GM23338 (cell line): ENCODE data around the gene POLDIP3. TPM values are rescaled to one million over a fixed set of nuclear protein-coding genes. Genes with fewer than 3 reads are reported as not detected.

Source experiments
- ATAC-seq: fragments of 200-7000 bp; cut with Tn5 transposase; 3 replicates; pipeline ENCODE4 v1.9.1; 2020
- DNase-seq: peaks from one replicate; pipeline ENCODE4 v3.0.0-alpha.2; 2015; ENCODE audit warnings: low spot score
- H2AFZ ChIP-seq: fragments of 200-600 bp; sonication (generic); 2 replicates; pipeline ENCODE4 v1.8.0; 2016; ENCODE audit warnings: antibody characterized with exemption, mild to moderate bottlenecking, moderate library complexity
- H3F3A ChIP-seq: fragments of 200-600 bp; sonication (generic); replicated peaks from 2 replicates; pipeline ENCODE4 v1.8.0; 2017; ENCODE audit warnings: antibody characterized with exemption, mixed run types, low read depth
- H3K27ac ChIP-seq: fragments of 200-600 bp; sonication (generic); 2 replicates; pipeline ENCODE4 v1.6.1; 2016; ENCODE audit warnings: low read depth
- H3K27me3 ChIP-seq: fragments of 200-600 bp; sonication (generic); 2 replicates; pipeline ENCODE4 v1.8.0; 2016; ENCODE audit warnings: mild to moderate bottlenecking, mixed run types, moderate library complexity; ENCODE audit not compliant: insufficient read depth
- H3K36me3 ChIP-seq: fragments of 200-600 bp; sonication (generic); 2 replicates; pipeline ENCODE4 v1.8.0; 2016; ENCODE audit warnings: mild to moderate bottlenecking; ENCODE audit not compliant: insufficient read depth
- H3K4me1 ChIP-seq: fragments of 200-600 bp; sonication (generic); 2 replicates; pipeline ENCODE4 v1.8.0; 2016; ENCODE audit warnings: mild to moderate bottlenecking, moderate library complexity; ENCODE audit not compliant: insufficient read depth
- H3K4me2 ChIP-seq: fragments of 200-600 bp; sonication (generic); 2 replicates; pipeline ENCODE4 v1.7.1; 2017; ENCODE audit warnings: mixed run types
- H3K4me3 ChIP-seq: fragments of 200-600 bp; sonication (generic); 2 replicates; pipeline ENCODE4 v1.6.1; 2016; ENCODE audit warnings: mixed run types
- H3K79me2 ChIP-seq: fragments of 200-600 bp; sonication (generic); replicated peaks from 2 replicates; pipeline ENCODE4 v1.8.0; 2017; ENCODE audit warnings: mild to moderate bottlenecking; ENCODE audit not compliant: insufficient read depth
- H3K9me2 ChIP-seq: fragments of 200-600 bp; sonication (generic); 2 replicates; pipeline ENCODE4 v1.8.0; 2017; ENCODE audit not compliant: insufficient read depth
- H4K20me1 ChIP-seq: fragments of 200-600 bp; sonication (generic); replicated peaks from 2 replicates; pipeline ENCODE4 v1.8.0; 2017; ENCODE audit warnings: mild to moderate bottlenecking; ENCODE audit not compliant: insufficient read depth
- H3K27ac Mint-ChIP-seq: 2 replicates; pipeline ENCODE4 v1.8.0; 2020; ENCODE audit warnings: inconsistent platforms, mild to moderate bottlenecking, moderate library complexity, mixed read lengths
- H3K27me3 Mint-ChIP-seq: 3 replicates; pipeline ENCODE4 v1.8.0; 2022; ENCODE audit warnings: low read depth, mild to moderate bottlenecking, moderate library complexity, mixed read lengths, inconsistent platforms; ENCODE audit not compliant: insufficient read depth, poor library complexity
- H3K36me3 Mint-ChIP-seq: 3 replicates; pipeline ENCODE4 v1.8.0; 2021; ENCODE audit warnings: low read depth, mild to moderate bottlenecking, inconsistent platforms, moderate library complexity, mixed read lengths
- H3K4me1 Mint-ChIP-seq: 3 replicates; pipeline ENCODE4 v1.8.0; 2020; ENCODE audit warnings: mild to moderate bottlenecking, inconsistent platforms, mixed read lengths
- H3K4me3 Mint-ChIP-seq: 3 replicates; pipeline ENCODE4 v1.8.0; 2021; ENCODE audit warnings: moderate library complexity, mild to moderate bottlenecking, inconsistent platforms, mixed read lengths
- H3K9me3 Mint-ChIP-seq: 3 replicates; pipeline ENCODE4 v1.8.0; 2020; ENCODE audit warnings: moderate library complexity, mild to moderate bottlenecking, inconsistent platforms, mixed read lengths
- CREB1 ChIP-seq: fragments of 250-450 bp; sonication (Bioruptor Pico); IDR thresholded peaks from 2 replicates; pipeline ENCODE4 v1.5.0; 2020; ENCODE audit warnings: low read depth, mild to moderate bottlenecking, moderate library complexity
- EZH2 ChIP-seq: fragments of 200-600 bp; sonication (generic); IDR thresholded peaks from one replicate; pipeline ENCODE4 v1.8.0; 2017; ENCODE audit warnings: antibody characterized with exemption, mild to moderate bottlenecking, low read depth; ENCODE audit not compliant: unreplicated experiment
- EZH2phosphoT487 ChIP-seq: fragments of 200-600 bp; sonication (generic); IDR thresholded peaks from one replicate; pipeline ENCODE4 v1.8.1; 2018; ENCODE audit warnings: antibody characterized with exemption; ENCODE audit not compliant: unreplicated experiment
- JUNB ChIP-seq: IDR thresholded peaks from one replicate; pipeline ENCODE4 v1.6.1; 2016; ENCODE audit warnings: antibody characterized with exemption; ENCODE audit not compliant: unreplicated experiment
- NANOG ChIP-seq: IDR thresholded peaks from 2 replicates; pipeline ENCODE4 v1.6.1; 2016; ENCODE audit warnings: antibody characterized with exemption, borderline replicate concordance
- POLR2AphosphoS5 ChIP-seq: IDR thresholded peaks from 2 replicates; pipeline ENCODE4 v1.6.1; 2016; ENCODE audit warnings: antibody characterized with exemption, low read depth
- ZNF114 ChIP-seq: fragments of 250-450 bp; sonication (Bioruptor Pico); IDR thresholded peaks from 2 replicates; pipeline ENCODE4 v1.5.0; 2020; ENCODE audit warnings: mild to moderate bottlenecking, moderate library complexity
- ZNF331 ChIP-seq: fragments of 250-450 bp; sonication (Bioruptor Pico); IDR thresholded peaks from 2 replicates; pipeline ENCODE4 v1.5.0; 2020; ENCODE audit warnings: low read depth, mild to moderate bottlenecking, moderate library complexity
- polyA plus RNA-seq: library from polyadenylated mRNA; unstranded; fragments of >200 nt; fragmentation: Nextera tagmentation; extraction: Ambion mirVana; gene quantifications from 2 replicates; pipeline ENCODE4 v1.2.1, GENCODE V29; 2016
- total RNA-seq: library from RNA; depleted of rRNA; stranded (reverse); fragments of >200 nt; shearing (Covaris generic); gene quantifications from 2 replicates; pipeline ENCODE4 v1.2.3, GENCODE V29; 2014
- TF ChIP-seq, protein P1 (sequence below), 2 experiments: fragments of 200-600 bp in 1 of 2; sonication (generic) in 1 of 2; conservative IDR thresholded peaks; 2 replicates each; pipeline versions ENCODE4 v1.5.1 to v1.6.1; 2016 to 2017; ENCODE audit warnings: antibody characterized with exemption in 2 of 2, low read depth in 2 of 2, mild to moderate bottlenecking in 2 of 2, moderate library complexity in 1 of 2
- TF ChIP-seq, protein P2 (sequence below): fragments of 250-450 bp; sonication (Bioruptor Pico); IDR thresholded peaks from 2 replicates; pipeline ENCODE4 v1.5.0; 2020; ENCODE audit warnings: mild to moderate bottlenecking, moderate library complexity
- TF ChIP-seq, protein P3 (sequence below): IDR thresholded peaks from one replicate; pipeline ENCODE4 v1.6.1; 2018; ENCODE audit warnings: antibody characterized with exemption; ENCODE audit not compliant: unreplicated experiment

POLDIP3 gene
- total and polyA plus RNA-seq, 2 experiments from 2014 or later = 38.2 to 54.3 TPM

DNA sequence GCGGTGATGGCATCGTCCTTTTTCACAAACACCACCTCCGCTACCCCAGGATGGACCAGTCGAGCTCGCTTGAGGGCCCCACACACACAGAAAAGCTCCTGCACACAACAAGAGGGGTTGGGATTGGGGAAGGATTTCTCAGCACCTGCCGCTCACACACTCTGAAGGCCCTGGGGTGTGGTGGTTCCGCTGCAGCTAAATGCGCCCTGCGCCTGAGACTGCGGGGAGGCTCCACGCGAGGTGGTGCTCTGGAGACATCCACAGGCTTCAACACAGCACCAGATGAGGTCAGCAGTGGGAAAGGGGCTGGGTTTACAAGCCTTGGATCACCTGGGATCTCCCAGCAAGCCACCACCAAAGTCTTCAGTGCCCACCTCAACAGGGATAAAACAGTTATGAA, 22.7 kb downstream of the POLDIP3 start (continued):
- no peak for TF ChIP-seq ZNF114
- TF ChIP-seq JUNB = no peak
- TF ChIP-seq CREB1 = no peak
- no peak for TF ChIP-seq EZH2
- TF ChIP-seq NANOG = no peak
- no peak for TF ChIP-seq ZNF331 (CRISPR knock-in tag)
- TF ChIP-seq, protein P1, sequence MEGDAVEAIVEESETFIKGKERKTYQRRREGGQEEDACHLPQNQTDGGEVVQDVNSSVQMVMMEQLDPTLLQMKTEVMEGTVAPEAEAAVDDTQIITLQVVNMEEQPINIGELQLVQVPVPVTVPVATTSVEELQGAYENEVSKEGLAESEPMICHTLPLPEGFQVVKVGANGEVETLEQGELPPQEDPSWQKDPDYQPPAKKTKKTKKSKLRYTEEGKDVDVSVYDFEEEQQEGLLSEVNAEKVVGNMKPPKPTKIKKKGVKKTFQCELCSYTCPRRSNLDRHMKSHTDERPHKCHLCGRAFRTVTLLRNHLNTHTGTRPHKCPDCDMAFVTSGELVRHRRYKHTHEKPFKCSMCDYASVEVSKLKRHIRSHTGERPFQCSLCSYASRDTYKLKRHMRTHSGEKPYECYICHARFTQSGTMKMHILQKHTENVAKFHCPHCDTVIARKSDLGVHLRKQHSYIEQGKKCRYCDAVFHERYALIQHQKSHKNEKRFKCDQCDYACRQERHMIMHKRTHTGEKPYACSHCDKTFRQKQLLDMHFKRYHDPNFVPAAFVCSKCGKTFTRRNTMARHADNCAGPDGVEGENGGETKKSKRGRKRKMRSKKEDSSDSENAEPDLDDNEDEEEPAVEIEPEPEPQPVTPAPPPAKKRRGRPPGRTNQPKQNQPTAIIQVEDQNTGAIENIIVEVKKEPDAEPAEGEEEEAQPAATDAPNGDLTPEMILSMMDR (conservative IDR thresholded peaks at IDR 0.05; ENCODE audit: low read depth in 2 of 2) = no peak

DNA sequence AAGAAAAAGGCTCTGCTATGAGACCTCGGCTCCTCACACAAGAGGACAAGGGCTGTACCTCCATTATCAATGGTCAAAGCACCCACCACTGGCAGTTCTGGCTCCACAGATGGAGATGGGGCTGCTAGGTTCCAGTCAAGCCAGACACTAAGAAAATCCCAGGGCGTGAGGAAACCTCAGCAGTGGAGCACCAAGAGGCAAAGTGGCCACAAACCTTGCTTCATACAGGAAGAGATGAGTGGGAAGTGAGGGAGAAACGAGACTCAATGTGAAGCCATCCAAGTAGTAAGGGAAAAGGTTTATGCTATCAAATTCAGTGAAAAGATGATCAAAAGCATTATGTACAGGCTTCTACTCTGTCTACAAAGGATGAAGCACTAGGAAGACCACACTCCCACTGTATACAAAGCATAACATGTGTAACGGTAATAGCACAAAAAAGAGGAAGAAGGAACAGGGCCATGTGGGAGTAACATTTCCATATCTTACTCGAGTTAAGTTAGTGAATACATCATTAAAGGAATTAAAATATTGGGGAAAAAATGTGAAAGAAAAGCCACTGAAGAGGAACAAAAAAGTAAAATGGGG, 27.0 kb downstream of the POLDIP3 start:
- no peak overlapping the region for H3K27ac ChIP-seq
- H3K27ac Mint-ChIP-seq = no peak overlapping the region
- H3K9me3 Mint-ChIP-seq = no peaks in the 10 kb centered on the region
- H3K4me3 ChIP-seq = no peak overlapping the region
- no peaks in the 10 kb centered on the region; the same call in 2 of the 3 replicates for H3K4me1 Mint-ChIP-seq
- H3F3A ChIP-seq = peaks cover 15% of the 10 kb centered on the region; the same call in 1 of the 2 replicates
- no peak overlapping the region for H3K4me2 ChIP-seq
- peaks cover 34% of the 10 kb centered on the region for H3K36me3 ChIP-seq
- H3K4me3 Mint-ChIP-seq = no peak overlapping the region
- H3K27me3 Mint-ChIP-seq = peaks cover 6% of the 10 kb centered on the region
- peaks cover 85% of the 10 kb centered on the region for H3K36me3 Mint-ChIP-seq
- no peak for ATAC-seq
- no peak overlapping the region for H2AFZ ChIP-seq
- TF ChIP-seq JUNB (no peak), EZH2 (no peak), POLR2AphosphoS5 (no peak), ZNF114 (no peak), NANOG (no peak), EZH2phosphoT487 (no peak), ZNF331 (CRISPR knock-in tag) (no peak)
- TF ChIP-seq, protein P2, sequence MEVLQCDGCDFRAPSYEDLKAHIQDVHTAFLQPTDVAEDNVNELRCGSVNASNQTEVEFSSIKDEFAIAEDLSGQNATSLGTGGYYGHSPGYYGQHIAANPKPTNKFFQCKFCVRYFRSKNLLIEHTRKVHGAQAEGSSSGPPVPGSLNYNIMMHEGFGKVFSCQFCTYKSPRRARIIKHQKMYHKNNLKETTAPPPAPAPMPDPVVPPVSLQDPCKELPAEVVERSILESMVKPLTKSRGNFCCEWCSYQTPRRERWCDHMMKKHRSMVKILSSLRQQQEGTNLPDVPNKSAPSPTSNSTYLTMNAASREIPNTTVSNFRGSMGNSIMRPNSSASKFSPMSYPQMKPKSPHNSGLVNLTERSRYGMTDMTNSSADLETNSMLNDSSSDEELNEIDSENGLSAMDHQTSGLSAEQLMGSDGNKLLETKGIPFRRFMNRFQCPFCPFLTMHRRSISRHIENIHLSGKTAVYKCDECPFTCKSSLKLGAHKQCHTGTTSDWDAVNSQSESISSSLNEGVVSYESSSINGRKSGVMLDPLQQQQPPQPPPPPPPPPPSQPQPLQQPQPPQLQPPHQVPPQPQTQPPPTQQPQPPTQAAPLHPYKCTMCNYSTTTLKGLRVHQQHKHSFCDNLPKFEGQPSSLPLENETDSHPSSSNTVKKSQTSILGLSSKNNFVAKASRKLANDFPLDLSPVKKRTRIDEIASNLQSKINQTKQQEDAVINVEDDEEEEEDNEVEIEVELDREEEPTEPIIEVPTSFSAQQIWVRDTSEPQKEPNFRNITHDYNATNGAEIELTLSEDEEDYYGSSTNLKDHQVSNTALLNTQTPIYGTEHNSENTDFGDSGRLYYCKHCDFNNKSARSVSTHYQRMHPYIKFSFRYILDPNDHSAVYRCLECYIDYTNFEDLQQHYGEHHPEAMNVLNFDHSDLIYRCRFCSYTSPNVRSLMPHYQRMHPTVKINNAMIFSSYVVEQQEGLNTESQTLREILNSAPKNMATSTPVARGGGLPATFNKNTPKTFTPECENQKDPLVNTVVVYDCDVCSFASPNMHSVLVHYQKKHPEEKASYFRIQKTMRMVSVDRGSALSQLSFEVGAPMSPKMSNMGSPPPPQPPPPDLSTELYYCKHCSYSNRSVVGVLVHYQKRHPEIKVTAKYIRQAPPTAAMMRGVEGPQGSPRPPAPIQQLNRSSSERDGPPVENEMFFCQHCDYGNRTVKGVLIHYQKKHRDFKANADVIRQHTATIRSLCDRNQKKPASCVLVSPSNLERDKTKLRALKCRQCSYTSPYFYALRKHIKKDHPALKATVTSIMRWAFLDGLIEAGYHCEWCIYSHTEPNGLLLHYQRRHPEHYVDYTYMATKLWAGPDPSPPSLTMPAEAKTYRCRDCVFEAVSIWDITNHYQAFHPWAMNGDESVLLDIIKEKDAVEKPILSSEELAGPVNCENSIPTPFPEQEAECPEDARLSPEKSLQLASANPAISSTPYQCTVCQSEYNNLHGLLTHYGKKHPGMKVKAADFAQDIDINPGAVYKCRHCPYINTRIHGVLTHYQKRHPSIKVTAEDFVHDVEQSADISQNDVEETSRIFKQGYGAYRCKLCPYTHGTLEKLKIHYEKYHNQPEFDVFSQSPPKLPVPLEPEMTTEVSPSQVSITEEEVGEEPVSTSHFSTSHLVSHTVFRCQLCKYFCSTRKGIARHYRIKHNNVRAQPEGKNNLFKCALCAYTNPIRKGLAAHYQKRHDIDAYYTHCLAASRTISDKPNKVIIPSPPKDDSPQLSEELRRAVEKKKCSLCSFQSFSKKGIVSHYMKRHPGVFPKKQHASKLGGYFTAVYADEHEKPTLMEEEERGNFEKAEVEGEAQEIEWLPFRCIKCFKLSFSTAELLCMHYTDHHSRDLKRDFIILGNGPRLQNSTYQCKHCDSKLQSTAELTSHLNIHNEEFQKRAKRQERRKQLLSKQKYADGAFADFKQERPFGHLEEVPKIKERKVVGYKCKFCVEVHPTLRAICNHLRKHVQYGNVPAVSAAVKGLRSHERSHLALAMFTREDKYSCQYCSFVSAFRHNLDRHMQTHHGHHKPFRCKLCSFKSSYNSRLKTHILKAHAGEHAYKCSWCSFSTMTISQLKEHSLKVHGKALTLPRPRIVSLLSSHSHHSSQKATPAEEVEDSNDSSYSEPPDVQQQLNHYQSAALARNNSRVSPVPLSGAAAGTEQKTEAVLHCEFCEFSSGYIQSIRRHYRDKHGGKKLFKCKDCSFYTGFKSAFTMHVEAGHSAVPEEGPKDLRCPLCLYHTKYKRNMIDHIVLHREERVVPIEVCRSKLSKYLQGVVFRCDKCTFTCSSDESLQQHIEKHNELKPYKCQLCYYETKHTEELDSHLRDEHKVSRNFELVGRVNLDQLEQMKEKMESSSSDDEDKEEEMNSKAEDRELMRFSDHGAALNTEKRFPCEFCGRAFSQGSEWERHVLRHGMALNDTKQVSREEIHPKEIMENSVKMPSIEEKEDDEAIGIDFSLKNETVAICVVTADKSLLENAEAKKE (CRISPR knock-in tag) = no peak
- TF ChIP-seq, protein P3, sequence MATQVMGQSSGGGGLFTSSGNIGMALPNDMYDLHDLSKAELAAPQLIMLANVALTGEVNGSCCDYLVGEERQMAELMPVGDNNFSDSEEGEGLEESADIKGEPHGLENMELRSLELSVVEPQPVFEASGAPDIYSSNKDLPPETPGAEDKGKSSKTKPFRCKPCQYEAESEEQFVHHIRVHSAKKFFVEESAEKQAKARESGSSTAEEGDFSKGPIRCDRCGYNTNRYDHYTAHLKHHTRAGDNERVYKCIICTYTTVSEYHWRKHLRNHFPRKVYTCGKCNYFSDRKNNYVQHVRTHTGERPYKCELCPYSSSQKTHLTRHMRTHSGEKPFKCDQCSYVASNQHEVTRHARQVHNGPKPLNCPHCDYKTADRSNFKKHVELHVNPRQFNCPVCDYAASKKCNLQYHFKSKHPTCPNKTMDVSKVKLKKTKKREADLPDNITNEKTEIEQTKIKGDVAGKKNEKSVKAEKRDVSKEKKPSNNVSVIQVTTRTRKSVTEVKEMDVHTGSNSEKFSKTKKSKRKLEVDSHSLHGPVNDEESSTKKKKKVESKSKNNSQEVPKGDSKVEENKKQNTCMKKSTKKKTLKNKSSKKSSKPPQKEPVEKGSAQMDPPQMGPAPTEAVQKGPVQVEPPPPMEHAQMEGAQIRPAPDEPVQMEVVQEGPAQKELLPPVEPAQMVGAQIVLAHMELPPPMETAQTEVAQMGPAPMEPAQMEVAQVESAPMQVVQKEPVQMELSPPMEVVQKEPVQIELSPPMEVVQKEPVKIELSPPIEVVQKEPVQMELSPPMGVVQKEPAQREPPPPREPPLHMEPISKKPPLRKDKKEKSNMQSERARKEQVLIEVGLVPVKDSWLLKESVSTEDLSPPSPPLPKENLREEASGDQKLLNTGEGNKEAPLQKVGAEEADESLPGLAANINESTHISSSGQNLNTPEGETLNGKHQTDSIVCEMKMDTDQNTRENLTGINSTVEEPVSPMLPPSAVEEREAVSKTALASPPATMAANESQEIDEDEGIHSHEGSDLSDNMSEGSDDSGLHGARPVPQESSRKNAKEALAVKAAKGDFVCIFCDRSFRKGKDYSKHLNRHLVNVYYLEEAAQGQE = no peak
- no peaks in the 10 kb centered on the region; the same call in 1 of the 2 replicates for H3K79me2 ChIP-seq
- H3K27me3 ChIP-seq = no peaks in the 10 kb centered on the region
- no peaks in the 10 kb centered on the region for H3K9me2 ChIP-seq
- H3K4me1 ChIP-seq = peaks cover 3% of the 10 kb centered on the region; the same call in 1 of the 2 replicates
- H4K20me1 ChIP-seq = peaks cover 36% of the 10 kb centered on the region
- no peak for DNase-seq
